GM15510 (cell line): ENCODE data around the gene S100PBP.

Experiments
- POLR2A ChIP-seq: IDR thresholded peaks from 3 replicates; pipeline ENCODE4 v1.6.1; 2011; ENCODE audit warnings: borderline replicate concordance; ENCODE audit not compliant: insufficient read length; ENCODE audit errors: extremely low read depth

Gene S100PBP

GRCh38 chr1:32855861-32856617 is 38.6 kb downstream of the S100PBP start:
- TF ChIP-seq POLR2A: no peak

- TF ChIP-seq POLR2A: no peak
Measured at GRCh38 chr1:32858136-32858535, 40.7 kb downstream of the S100PBP start.

GRCh38 chr1:32858791-32859190 is 41.3 kb downstream of the S100PBP start:
- no peak for TF ChIP-seq POLR2A

GRCh38 chr1:32859915-32860314 is 42.5 kb downstream of the S100PBP start:
- no peak for TF ChIP-seq POLR2A

GRCh38 chr1:32860566-32860965 is 43.1 kb downstream of the S100PBP start:
- TF ChIP-seq POLR2A: no peak

GRCh38 chr1:32861904-32862695 is 44.6 kb downstream of the S100PBP start:
- no peak for TF ChIP-seq POLR2A

- no peak for TF ChIP-seq POLR2A
Measured at GRCh38 chr1:32863218-32863880, 45.9 kb downstream of the S100PBP start.

GRCh38 chr1:32863881-32864245 is 46.4 kb downstream of the S100PBP start:
- no peak for TF ChIP-seq POLR2A

- no peak for TF ChIP-seq POLR2A
Measured at GRCh38 chr1:32864375-32865019, 47.0 kb downstream of the S100PBP start.

- TF ChIP-seq POLR2A: no peak
Measured at GRCh38 chr1:32865639-32866405, 48.4 kb downstream of the S100PBP start.

GRCh38 chr1:32867151-32867550 is 49.7 kb downstream of the S100PBP start:
- TF ChIP-seq POLR2A: no peak

- no peak for TF ChIP-seq POLR2A
Measured at GRCh38 chr1:32867671-32868070, 50.2 kb downstream of the S100PBP start.

GRCh38 chr1:32868085-32868484 is 50.6 kb downstream of the S100PBP start:
- TF ChIP-seq POLR2A: no peak

GRCh38 chr1:32868806-32869455 is 51.5 kb downstream of the S100PBP start:
- TF ChIP-seq POLR2A: no peak

GRCh38 chr1:32869923-32870614 is 52.6 kb downstream of the S100PBP start:
- TF ChIP-seq POLR2A: no peak
